K562 (cell line): Measurements from ENCODE around the gene PLA2G4A. TPM values are rescaled to one million over a fixed set of nuclear protein-coding genes. Genes with fewer than 3 reads are reported as not detected.

Experiments
- ATAC-seq: fragments of 200-7000 bp; cut with Tn5 transposase; 3 replicates; pipeline ENCODE4 v1.9.1; 2020; ENCODE audit warnings: moderate library complexity
- BruUV-seq: library from RNA; stranded (reverse); fragments of 400-500 nt; replicated peaks from 2 replicates; lab custom pipeline; 2021; lab: Mats Ljungman, UMichigan
- CTCF ChIA-PET: fragments of 300-600 bp; formaldehyde crosslinking; extraction: SDS; loops from one replicate; lab custom pipeline; 2021; ENCODE audit warnings: low intra/inter-chr PET ratio; lab: Yijun Ruan, JAX
- POLR2A ChIA-PET: fragments of 300-600, 350-650 bp; sonication (Branson Sonifier 250); formaldehyde crosslinking; extraction: SDS; loops from one replicate; lab custom pipeline; 2021; ENCODE audit warnings: antibody characterized with exemption, inconsistent platforms; lab: Yijun Ruan, JAX
- DNase-seq, 4 experiments: peaks; one replicate each; pipeline versions ENCODE4 v3.0.0 to v3.0.0-alpha.2; 2011 to 2018; ENCODE audit warnings: low spot score in 3 of 4, mixed read lengths in 3 of 4; ENCODE audit errors: extremely low read depth in 1 of 4
- FAIRE-seq: peaks from 2 replicates; lab custom pipeline; 2011; peaks lifted over from hg19 to GRCh38; lab: Jason Lieb, UNC
- H2AFZ ChIP-seq: 2 replicates; pipeline ENCODE4 v1.6.0; 2011; ENCODE audit warnings: low read depth, low read length, control low read depth, inconsistent platforms
- H3K27ac ChIP-seq: fragments of 200-600 bp; 3 replicates; pipeline ENCODE4 v1.8.0; 2011; ENCODE audit warnings: low read depth, mild to moderate bottlenecking, control low read depth, inconsistent platforms, low read length, moderate library complexity, mixed read lengths; ENCODE audit errors: extremely low read depth
- H3K27me3 ChIP-seq, 2 experiments: fragments of 300-600 bp in 1 of 2; 2 replicates in 1 of 2; 3 replicates in 1 of 2; pipeline versions ENCODE4 v1.6.0 to v1.8.0; 2011; ENCODE audit warnings: inconsistent platforms in 2 of 2, low read length in 2 of 2, mild to moderate bottlenecking in 1 of 2, mixed read lengths in 1 of 2, moderate library complexity in 1 of 2; ENCODE audit not compliant: control insufficient read depth in 2 of 2, insufficient read depth in 2 of 2
- H3K36me3 ChIP-seq: fragments of 300-600 bp; 3 replicates; pipeline ENCODE4 v1.8.0; 2011; ENCODE audit warnings: mild to moderate bottlenecking, low read length, inconsistent platforms; ENCODE audit not compliant: control insufficient read depth, insufficient read depth
- H3K4me1 ChIP-seq, 2 experiments: fragments of 200-600 bp in 1 of 2; replicated peaks in 1 of 2; 2 replicates in 1 of 2; 3 replicates in 1 of 2; pipeline versions ENCODE4 v1.5.1 to v1.8.0; 2011; ENCODE audit warnings: inconsistent platforms in 2 of 2, low read length in 2 of 2, mild to moderate bottlenecking in 1 of 2, mixed read lengths in 1 of 2, moderate library complexity in 1 of 2; ENCODE audit not compliant: control insufficient read depth in 2 of 2, insufficient read depth in 2 of 2
- H3K4me2 ChIP-seq: 2 replicates; pipeline ENCODE4 v1.6.1; 2011; ENCODE audit warnings: low read length, control low read depth, inconsistent platforms, mixed read lengths; ENCODE audit not compliant: insufficient read depth
- H3K4me3 ChIP-seq: fragments of 200-600 bp; sonication (generic), shearing (Covaris generic); 2 replicates; pipeline ENCODE4 v1.5.1; 2016; ENCODE audit warnings: control low read depth, inconsistent platforms
- H3K79me2 ChIP-seq: fragments of 200-600 bp; 3 replicates; pipeline ENCODE4 v1.8.0; 2011; ENCODE audit warnings: low read length, inconsistent platforms; ENCODE audit not compliant: control insufficient read depth, insufficient read depth
- H3K9ac ChIP-seq, 2 experiments: 2 replicates each; pipeline versions ENCODE4 v1.6.0 to v1.6.1; 2011; ENCODE audit warnings: low read depth in 2 of 2, low read length in 2 of 2, control low read depth in 1 of 2, inconsistent platforms in 1 of 2, mild to moderate bottlenecking in 1 of 2, mixed read lengths in 1 of 2; ENCODE audit not compliant: insufficient read depth in 1 of 2
- H3K9me1 ChIP-seq: one replicate; pipeline ENCODE4 v1.6.0; 2011; ENCODE audit warnings: inconsistent platforms, mild to moderate bottlenecking, low read length, moderate library complexity; ENCODE audit not compliant: control insufficient read depth, insufficient read depth
- H3K9me3 ChIP-seq: replicated peaks from 2 replicates; pipeline ENCODE4 v1.5.1; 2011; ENCODE audit warnings: low read depth, low read length, inconsistent platforms; ENCODE audit not compliant: control insufficient read depth, insufficient read depth
- H4K20me1 ChIP-seq: replicated peaks from 2 replicates; pipeline ENCODE4 v1.6.1; 2011; ENCODE audit warnings: low read length, inconsistent platforms, mixed read lengths; ENCODE audit not compliant: control insufficient read depth, insufficient read depth
- CBX3 ChIP-seq, 2 experiments: IDR thresholded peaks; 1 replicate in 1 of 2; 2 replicates in 1 of 2; pipeline ENCODE4 v1.6.1; 2012; ENCODE audit warnings: inconsistent platforms in 2 of 2, low read length in 2 of 2, borderline replicate concordance in 1 of 2, control low read depth in 1 of 2
- MAFG ChIP-seq: fragments of 450-650 bp; conservative IDR thresholded peaks from 2 replicates; pipeline ENCODE4 v1.6.1; 2016; ENCODE audit warnings: missing genetic modification characterization, missing compliant biosample characterization
- NFE2 ChIP-seq: IDR thresholded peaks from 2 replicates; pipeline ENCODE4 v1.6.1; 2014; ENCODE audit warnings: antibody characterized with exemption, low read depth
- WGBS: fragments of 100-300 bp; shearing (Covaris generic); methylation state at CpG from one replicate; pipeline ENCODE4 v1.1.6; 2016; ENCODE audit warnings: low coverage, mixed read lengths; ENCODE audit not compliant: insufficient coverage; ENCODE audit errors: missing lambda C conversion rate; 5-methylcytosine and 5-hydroxymethylcytosine counted together
- in situ Hi-C: fragments of 300-500 bp; cut with MboI; formaldehyde crosslinking; loops from 4 replicates; pipeline ENCODE4 v1.15.0; 2018; ENCODE audit warnings: inconsistent platforms, mixed read lengths
- intact Hi-C: fragments of 100-400 bp; cut with micrococcal nuclease; formaldehyde crosslinking; loops from 2 replicates; pipeline ENCODE4 v1.14.2; 2022
- polyA plus RNA-seq, 8 experiments: library from polyadenylated mRNA; depleted of rRNA in 4 of 8; stranded (reverse) in 5 of 8; unstranded in 3 of 8; fragments of >200 nt; fragmentation: Nextera tagmentation in 2 of 8; fragmentation: Illumina TruSeq in 1 of 8; extraction: Ambion mirVana in 2 of 8; extraction: Trizol in 1 of 8; gene quantifications; 2 replicates each; pipeline versions ENCODE4 v1.2.1 to v1.2.3, GENCODE V29; 2011 to 2014; ENCODE audit warnings: inconsistent platforms in 1 of 8, missing spikeins in 1 of 8
- total RNA-seq, 7 experiments: library from RNA; depleted of rRNA in 6 of 7; stranded (reverse); fragments of >200 nt in 6 of 7; fragmentation: Illumina TruSeq in 2 of 7; extraction: Trizol in 2 of 7; gene quantifications; 2 replicates each; pipeline versions ENCODE4 v1.2.1 to v1.2.3, GENCODE V29; 2011 to 2021; ENCODE audit warnings: low replicate concordance in 1 of 7
- TF ChIP-seq, protein P1 (sequence below): fragments of 250-450 bp; sonication (Bioruptor Pico); IDR thresholded peaks from 2 replicates; pipeline ENCODE4 v1.5.0; 2021; ENCODE audit warnings: mild to moderate bottlenecking, moderate library complexity

Gene PLA2G4A
- total and polyA plus RNA-seq, 9 of the 15 experiments (the other 6 are each of a cell fraction or from before 2014, with no cell fraction given) = 0.04 to 0.71 (median 0.22) TPM; not detected in 4

DNA sequence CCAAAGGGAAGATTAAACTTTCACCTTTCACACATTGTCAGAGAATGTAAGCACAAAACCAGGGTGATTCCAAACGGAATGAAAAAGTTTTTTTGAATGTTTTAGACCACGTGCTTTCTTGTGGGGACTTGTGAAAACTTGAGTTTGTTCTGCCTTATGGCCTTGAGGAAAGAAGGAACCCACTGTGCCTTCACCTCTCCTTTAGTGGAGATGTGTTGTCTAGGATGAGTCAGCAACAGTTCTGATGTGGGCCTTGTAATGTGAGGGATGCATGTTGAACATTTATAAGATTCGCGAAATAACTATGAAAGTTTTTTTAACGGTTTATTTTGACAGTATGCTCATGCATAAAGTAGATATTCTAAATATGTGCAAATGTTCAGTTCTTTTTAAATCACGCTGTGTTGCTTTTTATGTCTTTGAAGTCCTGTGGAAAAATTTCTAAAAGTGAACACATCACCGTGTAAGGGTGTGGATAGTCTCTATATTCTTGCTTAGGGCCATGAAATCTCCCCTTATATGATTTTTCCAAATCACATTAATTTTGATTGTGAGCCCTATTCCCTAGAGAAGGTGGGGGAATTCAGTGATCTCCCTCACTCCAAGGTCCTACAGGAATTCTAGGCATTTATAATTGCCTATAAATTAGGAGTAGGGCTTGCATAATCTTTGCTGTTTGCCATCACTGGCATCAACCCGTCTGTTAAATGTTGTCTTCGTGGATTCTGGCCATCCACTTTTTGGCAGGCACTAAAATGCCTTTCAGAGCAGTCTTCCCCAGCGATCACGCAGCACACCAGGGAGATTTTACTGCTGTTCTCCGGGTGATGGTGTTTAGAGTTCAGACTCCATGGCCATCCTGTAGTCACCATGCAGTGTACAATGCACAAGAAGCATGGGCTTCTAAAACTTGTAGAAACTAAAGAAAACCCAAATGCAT, 47.4 kb downstream of the PLA2G4A start:
- POLR2A ChIA-PET = no interaction called here

More for the DNA sequence above, 47.4 kb downstream of the PLA2G4A start:
- Histone ChIP-seq H3K9ac (no peak overlapping the region), H3K36me3 (no peaks in the 10 kb centered on the region), H3K9me1 (no peaks in the 10 kb centered on the region), H3K4me1 (no peaks in the 10 kb centered on the region), H3K27me3 (no peaks in the 10 kb centered on the region), H3K79me2 (no peaks in the 10 kb centered on the region), H2AFZ (no peak overlapping the region), H3K4me3 (no peak overlapping the region), H3K9me3 (no peaks in the 10 kb centered on the region), H4K20me1 (no peaks in the 10 kb centered on the region), H3K4me2 (no peak overlapping the region), H3K27ac (no peak overlapping the region)
- ATAC-seq (no peak), DNase-seq (no peak), FAIRE-seq (no peak)
- no TSS peak for BruUV-seq
- intact Hi-C loops (no loop called here), in situ Hi-C loops (no loop called here)
- WGBS = under 1% methylated on average over 12 of the region's 12 CpGs
- 0 out of 2 replicates have a peak, but pooled peaks have one; percentile 8 for TF ChIP-seq MAFG
- TF ChIP-seq, protein P1, sequence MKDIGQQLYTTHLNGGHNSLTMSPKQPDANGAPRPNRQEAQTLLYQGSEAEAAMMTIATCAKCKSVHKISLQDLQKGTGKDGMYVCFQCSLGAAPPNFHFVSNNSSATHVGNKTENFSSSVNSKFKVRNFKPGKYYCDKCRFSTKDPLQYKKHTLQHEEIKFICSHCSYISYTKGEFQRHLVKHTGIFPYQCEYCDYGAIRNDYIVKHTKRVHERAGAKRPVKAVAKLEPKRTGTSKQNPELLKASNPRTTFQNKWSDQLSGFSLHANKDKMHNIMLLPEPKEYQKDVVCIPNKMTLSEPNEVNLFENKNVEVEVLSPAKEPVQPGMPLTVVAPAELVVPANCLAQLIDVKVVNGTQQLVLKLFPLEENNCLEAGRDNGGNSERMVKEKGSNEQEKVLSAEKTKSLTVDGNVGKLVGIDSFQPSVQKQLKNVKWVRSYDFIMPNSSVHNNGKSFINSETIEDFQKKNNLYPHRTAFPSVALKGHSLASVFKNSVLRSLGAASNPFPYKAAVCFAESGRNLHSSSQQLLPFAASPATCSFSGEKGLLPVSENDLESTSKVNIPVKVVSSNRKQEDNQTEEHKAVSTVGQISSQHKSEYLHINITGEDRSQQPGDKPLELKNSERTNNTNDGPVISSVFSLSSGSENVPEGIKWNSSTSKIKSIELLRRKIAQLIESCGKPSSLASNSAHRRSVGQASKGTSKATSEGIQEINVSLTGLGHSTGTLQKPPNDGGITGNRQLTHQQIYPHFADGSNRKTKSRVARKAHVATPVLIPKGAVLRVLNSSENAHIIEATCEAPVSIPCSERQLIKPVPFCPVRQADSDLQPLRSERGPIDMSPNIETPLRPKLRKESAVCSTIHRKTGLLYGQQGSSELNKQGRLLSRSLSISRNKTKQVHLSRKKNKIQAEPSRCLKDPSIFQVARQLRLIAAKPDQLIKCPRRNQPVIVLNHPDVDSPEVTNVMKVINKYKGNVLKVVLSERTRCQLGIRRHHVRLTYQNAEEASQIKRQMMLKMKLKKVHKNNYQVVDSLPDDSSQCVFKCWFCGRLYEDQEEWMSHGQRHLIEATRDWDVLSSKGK (CRISPR knock-in tag) = no peak
- TF ChIP-seq CBX3 (IDR thresholded peaks at IDR 0.05; ENCODE audit: borderline replicate concordance in 1 of 2, low read length in 2 of 2) = no peak
- no peak for TF ChIP-seq NFE2
- CTCF ChIA-PET = no interaction called here
